SJCRH30 (cell line): ENCODE results near the gene DNAJB14. TPM values are rescaled to one million over a fixed set of nuclear protein-coding genes. Genes with fewer than 3 reads are reported as not detected.
A peak's percentile ranks its signal among the peaks of the same experiment; 100 is the strongest.

Source experiments
- DNase-seq, 2 experiments: peaks; one replicate each; pipeline ENCODE4 v3.0.0-alpha.2; 2015 to 2020
- H3K27ac ChIP-seq: fragments of 250-450 bp; sonication (Bioruptor Pico); 2 replicates; pipeline ENCODE4 v1.5.1; 2020; ENCODE audit warnings: mild to moderate bottlenecking, moderate library complexity
- H3K27me3 ChIP-seq: fragments of 250-450 bp; sonication (Bioruptor Pico); 2 replicates; pipeline ENCODE4 v1.5.1; 2020; ENCODE audit warnings: mild to moderate bottlenecking, moderate library complexity
- H3K36me3 ChIP-seq: fragments of 250-450 bp; sonication (Bioruptor Pico); 2 replicates; pipeline ENCODE4 v1.5.1; 2020; ENCODE audit warnings: mild to moderate bottlenecking, moderate library complexity
- H3K4me1 ChIP-seq: fragments of 250-450 bp; sonication (Bioruptor Pico); 2 replicates; pipeline ENCODE4 v1.5.1; 2020; ENCODE audit warnings: mild to moderate bottlenecking, moderate library complexity
- H3K4me3 ChIP-seq: fragments of 250-450 bp; sonication (Bioruptor Pico); 2 replicates; pipeline ENCODE4 v1.5.1; 2020; ENCODE audit warnings: mild to moderate bottlenecking, moderate library complexity
- H3K9me3 ChIP-seq: fragments of 250-450 bp; sonication (Bioruptor Pico); replicated peaks from 2 replicates; pipeline ENCODE4 v1.5.1; 2020; ENCODE audit warnings: mild to moderate bottlenecking, moderate library complexity
- total RNA-seq: library from RNA; depleted of rRNA; stranded (reverse); fragments of >200 nt; shearing (Covaris generic); gene quantifications from 2 replicates; pipeline ENCODE4 v1.2.3, GENCODE V29; 2014

DNAJB14 gene
- total RNA-seq, 1 experiment from 2014 or later = 26.1 TPM

- DNase-seq = no peak
- Histone ChIP-seq H3K9me3 (no peaks in the 10 kb centered on the region), H3K27me3 (no peaks in the 10 kb centered on the region), H3K4me3 (peak overlapping the region; percentile 98), H3K27ac (peak overlapping the region; percentile 48), H3K36me3 (peaks cover 3% of the 10 kb centered on the region; the same call in 1 of the 2 replicates), H3K4me1 (peaks cover 8% of the 10 kb centered on the region; the same call in 1 of the 2 replicates)
Measured at GRCh38 chr4:99894998-99895397, 51.4 kb downstream of the DNAJB14 start.

GRCh38 chr4:99894161-99894997, 52.0 kb downstream of the DNAJB14 start, which contains the start of gene LAMTOR3:
Gene LAMTOR3, minus strand, starts transcription at chr4:99894427. Its CDS starts 464 bp downstream, at chr4:99893963.
- H3K36me3 ChIP-seq = peaks cover 3% of the 10 kb centered on the region; the same call in 1 of the 2 replicates
- H3K9me3 ChIP-seq = no peaks in the 10 kb centered on the region
- H3K27me3 ChIP-seq = no peaks in the 10 kb centered on the region
- peak within 1 kb of the TSS; percentile 98 for H3K4me3 ChIP-seq
- H3K27ac ChIP-seq = peak within 1 kb of the TSS; percentile 68
- H3K4me1 ChIP-seq = peaks cover 8% of the 10 kb centered on the region; the same call in 1 of the 2 replicates
- peak; percentile 88 to 89 for DNase-seq

GRCh38 chr4:99893839-99894160, 52.6 kb downstream of the DNAJB14 start:
- H3K4me3 ChIP-seq = peak overlapping the region; percentile 98

GRCh38 chr4:99893029-99893428, 53.4 kb downstream of the DNAJB14 start:
- Histone ChIP-seq H3K9me3 (no peaks in the 10 kb centered on the region), H3K4me1 (peaks cover 8% of the 10 kb centered on the region; the same call in 1 of the 2 replicates), H3K27ac (no peak overlapping the region), H3K36me3 (peaks cover 3% of the 10 kb centered on the region; the same call in 1 of the 2 replicates), H3K27me3 (no peaks in the 10 kb centered on the region), H3K4me3 (peak overlapping the region; percentile 98)
- DNase-seq = no peak

More at GRCh38 chr4:99893839-99894160, 52.6 kb downstream of the DNAJB14 start:
- no peaks in the 10 kb centered on the region for H3K9me3 ChIP-seq
- peak in 1 of 2 experiments; percentile 1 for DNase-seq
- H3K4me1 ChIP-seq = peaks cover 8% of the 10 kb centered on the region; the same call in 1 of the 2 replicates
- peak overlapping the region; percentile 68 for H3K27ac ChIP-seq
- H3K36me3 ChIP-seq = peaks cover 3% of the 10 kb centered on the region; the same call in 1 of the 2 replicates
- H3K27me3 ChIP-seq = no peaks in the 10 kb centered on the region

GRCh38 chr4:99891351-99891750, 55.1 kb downstream of the DNAJB14 start:
- H3K9me3 ChIP-seq = no peaks in the 10 kb centered on the region
- H3K4me1 ChIP-seq = peaks cover 8% of the 10 kb centered on the region; the same call in 1 of the 2 replicates
- no peak overlapping the region for H3K4me3 ChIP-seq
- H3K36me3 ChIP-seq = peaks cover 3% of the 10 kb centered on the region; the same call in 1 of the 2 replicates
- H3K27me3 ChIP-seq = no peaks in the 10 kb centered on the region
- no peak overlapping the region for H3K27ac ChIP-seq
- no peak for DNase-seq

GRCh38 chr4:99887837-99888236, 58.6 kb downstream of the DNAJB14 start:
- DNase-seq = no peak
- no peaks in the 10 kb centered on the region for H3K4me1 ChIP-seq
- H3K27ac ChIP-seq = no peak overlapping the region
- H3K36me3 ChIP-seq = peaks cover 22% of the 10 kb centered on the region
- H3K4me3 ChIP-seq = no peak overlapping the region
- no peaks in the 10 kb centered on the region for H3K27me3 ChIP-seq
- no peaks in the 10 kb centered on the region for H3K9me3 ChIP-seq

- no peaks in the 10 kb centered on the region for H3K27me3 ChIP-seq
- no peaks in the 10 kb centered on the region for H3K9me3 ChIP-seq
- DNase-seq = no peak
- no peaks in the 10 kb centered on the region for H3K4me1 ChIP-seq
- no peak overlapping the region for H3K27ac ChIP-seq
- peaks cover 29% of the 10 kb centered on the region for H3K36me3 ChIP-seq
- no peak overlapping the region for H3K4me3 ChIP-seq
Measured at GRCh38 chr4:99886146-99886545, 60.3 kb downstream of the DNAJB14 start.

- Histone ChIP-seq H3K27me3 (no peaks in the 10 kb centered on the region), H3K4me1 (no peaks in the 10 kb centered on the region), H3K36me3 (peaks cover 29% of the 10 kb centered on the region), H3K4me3 (no peak overlapping the region), H3K27ac (no peak overlapping the region), H3K9me3 (no peaks in the 10 kb centered on the region)
- no peak for DNase-seq
Measured at GRCh38 chr4:99885687-99886086, 60.7 kb downstream of the DNAJB14 start.

GRCh38 chr4:99885063-99885664, 61.3 kb downstream of the DNAJB14 start:
- H3K27ac ChIP-seq = no peak overlapping the region

GRCh38 chr4:99879458-99879857, 67.0 kb downstream of the DNAJB14 start:
- Histone ChIP-seq H3K4me1 (no peaks in the 10 kb centered on the region), H3K27me3 (no peaks in the 10 kb centered on the region), H3K36me3 (peaks cover 22% of the 10 kb centered on the region), H3K27ac (no peak overlapping the region), H3K4me3 (no peak overlapping the region), H3K9me3 (no peaks in the 10 kb centered on the region)
- DNase-seq = no peak

More at GRCh38 chr4:99885063-99885664, 61.3 kb downstream of the DNAJB14 start:
- Histone ChIP-seq H3K9me3 (no peaks in the 10 kb centered on the region), H3K27me3 (no peaks in the 10 kb centered on the region), H3K4me1 (no peaks in the 10 kb centered on the region), H3K36me3 (peaks cover 29% of the 10 kb centered on the region), H3K4me3 (no peak overlapping the region)
- DNase-seq = peak in 1 of 2 experiments; percentile 51

GRCh38 chr4:99878604-99879003, 67.8 kb downstream of the DNAJB14 start:
- H3K27me3 ChIP-seq = no peaks in the 10 kb centered on the region
- H3K36me3 ChIP-seq = peaks cover 16% of the 10 kb centered on the region
- no peak for DNase-seq
- H3K27ac ChIP-seq = no peak overlapping the region
- no peaks in the 10 kb centered on the region for H3K4me1 ChIP-seq
- no peaks in the 10 kb centered on the region for H3K9me3 ChIP-seq
- no peak overlapping the region for H3K4me3 ChIP-seq

GRCh38 chr4:99876946-99877345, 69.5 kb downstream of the DNAJB14 start:
- no peak overlapping the region for H3K4me3 ChIP-seq
- no peaks in the 10 kb centered on the region for H3K27me3 ChIP-seq
- no peak overlapping the region for H3K27ac ChIP-seq
- H3K4me1 ChIP-seq = no peaks in the 10 kb centered on the region
- H3K9me3 ChIP-seq = no peaks in the 10 kb centered on the region
- DNase-seq = no peak
- peaks cover 6% of the 10 kb centered on the region; the same call in 1 of the 2 replicates for H3K36me3 ChIP-seq

GRCh38 chr4:99875071-99875470, 71.3 kb downstream of the DNAJB14 start:
- H3K27me3 ChIP-seq = no peaks in the 10 kb centered on the region
- H3K27ac ChIP-seq = no peak overlapping the region
- H3K9me3 ChIP-seq = no peaks in the 10 kb centered on the region
- no peaks in the 10 kb centered on the region for H3K4me1 ChIP-seq
- H3K36me3 ChIP-seq = 0 out of 2 replicates have a peak, but pooled peaks cover 2% of the 10 kb centered on the region
- DNase-seq = no peak
- H3K4me3 ChIP-seq = no peak overlapping the region

GRCh38 chr4:99872570-99872969, 73.8 kb downstream of the DNAJB14 start:
- H3K9me3 ChIP-seq = no peaks in the 10 kb centered on the region
- H3K27me3 ChIP-seq = no peaks in the 10 kb centered on the region
- no peaks in the 10 kb centered on the region for H3K36me3 ChIP-seq
- no peak overlapping the region for H3K27ac ChIP-seq
- no peak for DNase-seq
- no peak overlapping the region for H3K4me3 ChIP-seq
- no peaks in the 10 kb centered on the region for H3K4me1 ChIP-seq

GRCh38 chr4:99868126-99868596, 78.3 kb downstream of the DNAJB14 start:
- H3K9me3 ChIP-seq = no peaks in the 10 kb centered on the region
- H3K4me1 ChIP-seq = no peaks in the 10 kb centered on the region
- DNase-seq = no peak
- no peaks in the 10 kb centered on the region for H3K27me3 ChIP-seq
- H3K36me3 ChIP-seq = no peaks in the 10 kb centered on the region
- no peak overlapping the region for H3K4me3 ChIP-seq
- H3K27ac ChIP-seq = no peak overlapping the region
